Panc1 (cell line): ENCODE data around the gene MON1A.

ENCODE experiments used
- POLR2AphosphoS5 ChIP-seq: IDR thresholded peaks from 2 replicates; pipeline ENCODE4 v1.6.1; 2012; ENCODE audit warnings: mild to moderate bottlenecking, low read depth, low read length, moderate library complexity
- TF ChIP-seq, protein P1 (sequence below): fragments of 450-650 bp; IDR thresholded peaks from 2 replicates; pipeline ENCODE4 v1.5.1; 2017; ENCODE audit warnings: mild to moderate bottlenecking

DNA sequence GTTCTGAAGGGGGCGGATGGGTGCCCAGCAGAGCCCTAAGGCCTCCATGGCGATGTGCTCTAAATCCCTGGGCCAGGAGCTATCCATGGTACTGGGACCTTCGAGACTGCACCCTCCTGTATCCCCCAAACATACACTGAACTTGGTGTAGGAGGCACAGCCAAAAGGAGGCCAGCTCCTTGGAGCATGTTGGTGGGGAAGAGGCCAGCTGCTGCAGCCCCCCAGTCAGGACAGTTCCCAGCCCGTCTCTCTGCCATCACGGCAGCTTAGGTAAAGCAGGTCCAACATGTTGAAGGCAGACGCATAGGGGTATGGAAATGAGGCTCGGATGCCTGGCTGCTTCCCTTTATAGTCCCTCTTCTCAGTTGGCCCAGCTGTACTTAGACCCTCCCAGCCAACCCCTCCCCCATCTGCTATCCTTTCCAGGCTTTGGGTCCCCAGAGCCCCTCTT lies 61.7 kb downstream of the MON1A start:
- TF ChIP-seq, protein P1, sequence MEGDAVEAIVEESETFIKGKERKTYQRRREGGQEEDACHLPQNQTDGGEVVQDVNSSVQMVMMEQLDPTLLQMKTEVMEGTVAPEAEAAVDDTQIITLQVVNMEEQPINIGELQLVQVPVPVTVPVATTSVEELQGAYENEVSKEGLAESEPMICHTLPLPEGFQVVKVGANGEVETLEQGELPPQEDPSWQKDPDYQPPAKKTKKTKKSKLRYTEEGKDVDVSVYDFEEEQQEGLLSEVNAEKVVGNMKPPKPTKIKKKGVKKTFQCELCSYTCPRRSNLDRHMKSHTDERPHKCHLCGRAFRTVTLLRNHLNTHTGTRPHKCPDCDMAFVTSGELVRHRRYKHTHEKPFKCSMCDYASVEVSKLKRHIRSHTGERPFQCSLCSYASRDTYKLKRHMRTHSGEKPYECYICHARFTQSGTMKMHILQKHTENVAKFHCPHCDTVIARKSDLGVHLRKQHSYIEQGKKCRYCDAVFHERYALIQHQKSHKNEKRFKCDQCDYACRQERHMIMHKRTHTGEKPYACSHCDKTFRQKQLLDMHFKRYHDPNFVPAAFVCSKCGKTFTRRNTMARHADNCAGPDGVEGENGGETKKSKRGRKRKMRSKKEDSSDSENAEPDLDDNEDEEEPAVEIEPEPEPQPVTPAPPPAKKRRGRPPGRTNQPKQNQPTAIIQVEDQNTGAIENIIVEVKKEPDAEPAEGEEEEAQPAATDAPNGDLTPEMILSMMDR: no peak
- TF ChIP-seq POLR2AphosphoS5: no peak
